Small intestine (tissue), 7 donors: ENCODE measurements around the gene TMSB4X. TPM values are rescaled to one million over a fixed set of nuclear protein-coding genes. Genes with fewer than 3 reads are reported as not detected.
A peak's percentile ranks its signal among the peaks of the same experiment; 100 is the strongest.
"Not testable (repeated sequence)": the region's sequence is repeated elsewhere in the genome, so short reads cannot be mapped to it uniquely, and the experiment has no call there.

Source experiments
- DNase-seq, 2 donors: peaks; one replicate each; pipeline versions ENCODE4 v3.0.0 to v3.0.0-alpha.2; 2013
- FAIRE-seq: peaks from 2 replicates; lab custom pipeline; 2012; peaks lifted over from hg19 to GRCh38; lab: Jason Lieb, UNC
- H3K27ac ChIP-seq, 3 donors: one replicate each; pipeline ENCODE4 v1.5.1; 2013; ENCODE audit warnings: low read length in 2 of 3, mild to moderate bottlenecking in 2 of 3, control low read depth in 1 of 3, inconsistent platforms in 1 of 3, low read depth in 1 of 3, moderate library complexity in 1 of 3
- H3K27me3 ChIP-seq, 3 donors: one replicate each; pipeline ENCODE4 v1.6.1; 2013; ENCODE audit warnings: low read length in 3 of 3, inconsistent platforms in 1 of 3; ENCODE audit not compliant: control insufficient read depth in 3 of 3, insufficient read depth in 3 of 3
- H3K36me3 ChIP-seq, 3 donors: one replicate each; pipeline ENCODE4 v1.6.1; 2013; ENCODE audit warnings: low read length in 3 of 3, inconsistent platforms in 1 of 3, low read depth in 1 of 3, mild to moderate bottlenecking in 1 of 3, moderate library complexity in 1 of 3; ENCODE audit not compliant: control insufficient read depth in 3 of 3, insufficient read depth in 2 of 3
- H3K4me1 ChIP-seq, 3 donors: one replicate each; pipeline ENCODE4 v1.6.1; 2013; ENCODE audit warnings: low read length in 2 of 3, inconsistent platforms in 1 of 3, low read depth in 1 of 3, mild to moderate bottlenecking in 1 of 3, moderate library complexity in 1 of 3; ENCODE audit not compliant: control insufficient read depth in 3 of 3, insufficient read depth in 2 of 3
- H3K4me3 ChIP-seq, 3 donors: one replicate each; pipeline ENCODE4 v1.5.1; 2013; ENCODE audit warnings: low read length in 3 of 3, control low read depth in 1 of 3, inconsistent platforms in 1 of 3, low read depth in 1 of 3, mild to moderate bottlenecking in 1 of 3, moderate library complexity in 1 of 3
- H3K9me3 ChIP-seq, 2 donors: one replicate each; pipeline ENCODE4 v1.6.1; 2013; ENCODE audit warnings: low read depth in 1 of 2, low read length in 1 of 2; ENCODE audit not compliant: control insufficient read depth in 2 of 2, insufficient read depth in 1 of 2
- WGBS, 3 donors: extraction: QIAGEN DNeasy Blood & Tissue Kit; methylation state at CpG; one replicate each; pipeline ENCODE4 v1.1.7; 2013; 5-methylcytosine and 5-hydroxymethylcytosine counted together
- polyA plus RNA-seq, 4 donors: library from polyadenylated mRNA; stranded (reverse) in 3 of 4; unstranded in 1 of 4; fragments of 200-250 nt in 3 of 4; fragments of 120-200 nt in 1 of 4; gene quantifications; one replicate each; pipeline versions ENCODE4 v1.2.1 to v1.2.3, GENCODE V29; 2013
- donor health status: healthy with polysubstance abuse.
- donor health status: control.
- donor health status: control.
- donor health status: Bipolar disorder and iron deficiency.
- donor health status: healthy.

Gene TMSB4X
- polyA plus RNA-seq, 4 donors, result 2,435 to 6,707 (median 4,378) TPM

DNA sequence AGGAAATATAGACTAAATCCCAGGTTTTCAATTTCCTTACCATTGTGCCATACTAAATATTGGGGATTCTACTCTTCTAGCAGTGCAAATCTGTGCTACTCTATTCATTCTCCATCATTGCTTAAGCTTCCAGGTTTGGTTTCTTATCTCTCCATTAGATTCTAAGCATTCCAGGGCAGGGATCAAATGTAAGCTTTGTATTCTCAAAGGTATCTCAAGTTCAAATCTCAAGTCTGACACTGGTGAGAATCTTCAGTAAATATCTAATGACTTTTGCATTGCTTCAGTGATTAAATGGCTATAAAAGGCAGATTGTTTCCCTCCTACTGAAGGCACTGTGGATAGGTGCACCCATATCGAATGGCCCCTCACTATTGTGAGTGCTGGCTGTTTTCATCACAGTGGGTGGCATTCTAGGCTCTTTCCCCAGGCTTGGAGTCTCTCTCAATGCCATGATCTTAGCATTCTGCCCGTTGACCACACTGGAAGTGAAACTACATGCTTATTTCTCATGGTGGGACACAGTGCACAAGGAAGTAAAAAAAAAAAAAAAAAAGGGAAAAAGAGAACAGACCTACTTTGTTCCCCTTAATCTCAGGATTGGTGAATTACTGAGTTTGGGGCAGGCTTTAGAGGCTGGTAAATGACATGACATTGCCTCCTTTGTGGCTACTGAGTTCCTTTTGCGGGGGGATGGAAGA lies 40.8 kb downstream of the TMSB4X start:
- H3K27me3 ChIP-seq, result no peaks in the 10 kb centered on the region
- H3K36me3 ChIP-seq, result no peaks in the 10 kb centered on the region
- no peak overlapping the region for H3K4me3 ChIP-seq
- FAIRE-seq (no peak), DNase-seq (no peak)
- peaks cover 0 to 40% (median 2%) of the 10 kb centered on the region in 3 donors for H3K4me1 ChIP-seq
- peak overlapping the region in 2 of 3 donors; percentile 16 to 66 for H3K27ac ChIP-seq
- 56 to 69% (median 63%) methylated on average over 3 of the region's 3 CpGs for WGBS, 3 donors
- no peaks in the 10 kb centered on the region for H3K9me3 ChIP-seq

DNA sequence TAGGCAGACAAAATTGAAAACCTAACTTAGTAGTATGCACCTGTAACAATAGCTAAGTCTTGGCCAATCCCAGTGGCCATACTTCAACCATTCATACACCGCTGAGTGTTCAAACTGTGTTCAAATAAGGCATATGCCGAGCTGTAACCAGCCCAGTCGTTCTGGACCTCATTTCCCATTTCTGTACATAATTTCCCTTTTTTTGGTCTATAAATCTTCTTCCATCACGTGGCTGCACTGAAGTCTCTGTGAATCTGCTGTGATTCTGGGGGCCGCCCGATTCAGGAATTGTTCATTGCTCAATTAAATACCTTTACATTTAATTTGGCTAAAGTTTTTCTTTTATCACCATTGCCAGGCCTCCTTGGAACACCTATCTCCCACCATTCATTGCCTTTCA lies 41.8 kb downstream of the TMSB4X start:
- not testable (repeated sequence) for FAIRE-seq, H3K4me3 ChIP-seq, H3K9me3 ChIP-seq, DNase-seq, H3K36me3 ChIP-seq, H3K27me3 ChIP-seq
- H3K27ac ChIP-seq, result peak overlapping the region in 1 of 3 donors; percentile 66
- WGBS, 3 donors, result 75 to 89% (median 87%) methylated on average over 6 of the region's 6 CpGs
- H3K4me1 ChIP-seq, result peaks cover 0 to 37% (median 2%) of the 10 kb centered on the region in 3 donors

DNA sequence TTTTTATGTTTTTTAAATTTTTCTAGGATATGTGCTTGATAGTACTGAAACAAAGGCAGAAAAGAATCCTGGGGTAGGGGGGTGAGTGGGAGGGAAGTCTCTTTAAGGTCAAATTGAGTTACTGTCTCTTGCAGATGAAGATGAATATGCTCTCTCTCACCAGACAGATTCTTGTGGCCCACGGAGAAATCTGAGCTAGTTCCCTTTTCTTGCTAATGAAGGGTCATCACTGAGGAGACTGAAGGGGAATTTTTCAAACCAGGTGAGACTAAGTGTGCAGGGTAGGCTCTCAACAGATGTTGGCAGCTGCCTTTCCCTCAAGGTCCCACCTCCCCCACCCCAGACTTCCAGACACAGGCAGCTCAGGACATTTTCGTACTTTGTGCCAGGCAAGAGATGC lies 48.0 kb downstream of the TMSB4X start:
- H3K27me3 ChIP-seq, result no peaks in the 10 kb centered on the region
- peak overlapping the region in 2 of 3 donors; percentile 9 to 81 for H3K27ac ChIP-seq
- DNase-seq, result no peak
- peaks cover 0 to 27% (median 3%) of the 10 kb centered on the region in 3 donors for H3K4me1 ChIP-seq
- 52 to 59% (median 57%) methylated on average over 2 of the region's 2 CpGs for WGBS, 3 donors
- no peak overlapping the region for H3K4me3 ChIP-seq
- H3K36me3 ChIP-seq, result no peaks in the 10 kb centered on the region
- FAIRE-seq, result no peak
- no peaks in the 10 kb centered on the region for H3K9me3 ChIP-seq

DNA sequence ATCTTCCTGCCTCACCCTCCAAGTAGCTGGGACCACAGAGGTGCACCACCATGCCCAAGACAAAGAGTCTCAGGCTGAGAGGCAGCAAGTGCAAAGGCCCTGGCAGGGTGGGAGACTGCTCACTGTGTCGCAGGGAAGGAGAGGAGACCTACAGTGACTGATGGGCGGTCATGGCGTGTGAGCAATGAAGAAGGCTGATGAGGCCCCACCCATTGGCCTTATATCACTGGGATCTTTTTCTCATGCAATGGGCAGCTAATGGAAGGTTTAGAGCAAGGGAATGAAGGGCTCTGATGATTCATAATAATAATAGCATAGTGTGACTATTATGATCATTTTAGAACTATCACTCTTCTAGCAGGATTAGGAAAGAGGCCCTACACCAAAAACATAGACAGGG lies 48.7 kb downstream of the TMSB4X start:
- 81 to 95% (median 86%) methylated on average over 3 of the region's 3 CpGs for WGBS, 3 donors
- H3K27ac ChIP-seq, result peak overlapping the region in 2 of 3 donors; percentile 68 to 81
- no peak for FAIRE-seq
- DNase-seq, result no peak
- H3K27me3 ChIP-seq, result no peaks in the 10 kb centered on the region
- no peaks in the 10 kb centered on the region for H3K36me3 ChIP-seq
- no peaks in the 10 kb centered on the region for H3K9me3 ChIP-seq
- peaks cover 0 to 28% (median 3%) of the 10 kb centered on the region in 3 donors for H3K4me1 ChIP-seq
- H3K4me3 ChIP-seq, result no peak overlapping the region

DNA sequence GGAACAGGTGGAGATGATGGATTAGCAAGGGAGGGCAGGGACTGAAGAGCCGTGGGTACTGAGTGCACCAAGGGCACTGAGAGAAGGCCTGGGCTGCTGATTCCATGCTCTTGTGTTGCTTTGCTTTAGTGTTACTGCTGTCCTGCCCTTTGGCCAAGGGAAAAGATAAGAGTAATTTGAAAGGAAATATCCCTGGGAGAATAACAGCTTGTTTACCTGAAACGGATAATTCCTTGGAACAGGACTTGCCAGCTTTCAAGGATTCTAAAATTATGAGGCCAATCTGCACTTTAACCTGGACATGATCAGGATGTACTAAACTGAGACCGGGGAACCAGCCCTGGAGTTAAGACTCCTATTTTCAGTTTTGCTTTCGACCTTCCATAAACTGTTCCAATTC lies 49.1 kb downstream of the TMSB4X start:
- DNase-seq (peak; percentile 71 to 84), FAIRE-seq (no peak)
- Histone ChIP-seq H3K36me3 (no peaks in the 10 kb centered on the region), H3K4me1 (peaks cover 0 to 32% (median 3%) of the 10 kb centered on the region in 3 donors), H3K9me3 (no peaks in the 10 kb centered on the region), H3K27me3 (no peaks in the 10 kb centered on the region), H3K4me3 (no peak overlapping the region), H3K27ac (peak overlapping the region; percentile 12 to 81 (median 68))
- 13 to 50% (median 35%) methylated on average over 4 of the region's 4 CpGs for WGBS, 3 donors

DNA sequence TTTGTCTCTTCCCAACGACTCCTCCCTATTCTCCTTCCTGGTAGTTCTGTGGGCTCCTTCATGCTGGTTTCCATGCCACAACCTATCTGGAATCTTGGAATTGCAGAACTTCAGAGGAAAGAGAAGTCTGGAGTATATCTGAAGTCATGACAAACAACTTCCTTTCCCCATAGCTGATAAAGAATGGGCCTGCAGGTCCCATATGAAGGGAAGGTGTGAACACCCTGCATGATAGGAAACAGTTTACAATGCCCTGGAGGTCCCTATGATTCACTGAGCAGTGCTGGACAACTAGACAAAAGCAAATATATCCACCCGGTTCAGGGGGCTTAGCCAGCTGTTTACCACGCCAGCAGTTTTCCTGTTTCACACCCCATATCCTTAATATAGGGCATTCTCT lies 50.1 kb downstream of the TMSB4X start:
- Histone ChIP-seq H3K27ac (peak overlapping the region in 1 of 3 donors; percentile 33), H3K4me1 (peaks cover 0 to 42% (median 9%) of the 10 kb centered on the region in 3 donors), H3K36me3 (no peaks in the 10 kb centered on the region), H3K4me3 (no peak overlapping the region), H3K9me3 (no peaks in the 10 kb centered on the region), H3K27me3 (no peaks in the 10 kb centered on the region)
- DNase-seq (no peak), FAIRE-seq (no peak)
- WGBS, 3 donors, result 75 to 87% (median 80%) methylated on average over 3 of the region's 3 CpGs

Other genes starting within 250 kb of the TMSB4X start
- 10 to 100 TPM in 3 of 4 donors, 1 to 10 TPM in 1; 10.0 to 32.0 (median 25.4) TPM for gene PRPS2, start 183.7 kb upstream of the TMSB4X start, polyA plus RNA-seq
- gene TLR7, start 108.0 kb upstream of the TMSB4X start, polyA plus RNA-seq, result 1 to 10 TPM in 1 of 4 donors, under 1 TPM in 2, not detected in 1; 0.09 to 1.4 (median 0.27) TPM
- under 1 TPM; 0.22 to 0.73 (median 0.49) TPM for gene TLR8, start 68.5 kb upstream of the TMSB4X start, polyA plus RNA-seq
- gene FAM9C, start 69.5 kb downstream of the TMSB4X start, polyA plus RNA-seq, result under 1 TPM in 1 of 4 donors, not detected in 3; 0.06 TPM